Measurements from ENCODE around the gene LAD1.

Gene LAD1

GRCh38 chr1:201418461-201418860 is 19.3 kb upstream of the LAD1 start:
- no peak for DNase-seq (ENCODE audit: low read depth)

DNA sequence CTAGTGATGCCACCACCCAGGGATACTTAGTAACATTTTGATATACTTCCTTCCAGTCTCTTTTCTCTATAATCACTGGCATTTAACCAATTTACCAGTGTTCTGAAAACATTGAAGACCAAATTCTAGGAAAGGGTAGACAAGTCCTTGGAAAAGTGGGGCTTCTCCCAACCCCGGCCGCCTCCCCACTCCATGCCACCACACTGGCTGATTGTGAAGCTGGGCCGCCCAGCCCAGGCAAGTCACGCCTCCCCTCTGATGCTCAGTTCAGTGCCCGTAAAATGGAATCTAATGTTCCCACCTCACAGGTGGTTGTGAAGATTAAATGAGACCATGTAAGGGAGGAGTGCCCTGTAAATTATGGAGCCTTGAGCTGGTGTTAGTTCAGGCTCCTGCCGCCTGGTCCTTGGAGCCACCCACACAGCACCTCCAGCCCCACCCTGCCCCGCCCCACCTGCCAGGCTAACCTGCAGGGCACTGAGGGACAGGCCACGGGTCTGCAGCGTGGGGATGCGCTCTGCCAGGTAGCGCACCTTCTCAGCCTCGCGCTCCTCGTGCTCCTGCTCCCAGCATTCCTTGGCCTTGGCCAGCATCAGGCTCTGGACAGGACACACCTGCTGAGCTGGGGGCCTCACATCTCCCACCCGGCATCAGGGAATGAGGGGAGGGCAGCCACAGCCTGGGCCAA is 15.1 kb upstream of the LAD1 start:
- DNase-seq (ENCODE audit: low read depth): no peak

- DNase-seq (ENCODE audit: low read depth): no peak
These were observed 12.2 kb upstream of the LAD1 start for GRCh38 chr1:201411292-201411691.

GRCh38 chr1:201409440-201409839 is 10.3 kb upstream of the LAD1 start:
- DNase-seq (ENCODE audit: low read depth): no peak

- DNase-seq (ENCODE audit: low read depth): no peak
These were observed 9.7 kb upstream of the LAD1 start for GRCh38 chr1:201408834-201409200.

GRCh38 chr1:201408176-201408833 is 9.2 kb upstream of the LAD1 start:
- DNase-seq (ENCODE audit: low read depth): no peak

- DNase-seq (ENCODE audit: low read depth): no peak
These were observed 7.8 kb upstream of the LAD1 start for GRCh38 chr1:201406831-201407406.

GRCh38 chr1:201405484-201405831 is 6.3 kb upstream of the LAD1 start:
- no peak for DNase-seq (ENCODE audit: low read depth)

GRCh38 chr1:201404722-201405483 is 5.8 kb upstream of the LAD1 start:
- no peak for DNase-seq (ENCODE audit: low read depth)

DNA sequence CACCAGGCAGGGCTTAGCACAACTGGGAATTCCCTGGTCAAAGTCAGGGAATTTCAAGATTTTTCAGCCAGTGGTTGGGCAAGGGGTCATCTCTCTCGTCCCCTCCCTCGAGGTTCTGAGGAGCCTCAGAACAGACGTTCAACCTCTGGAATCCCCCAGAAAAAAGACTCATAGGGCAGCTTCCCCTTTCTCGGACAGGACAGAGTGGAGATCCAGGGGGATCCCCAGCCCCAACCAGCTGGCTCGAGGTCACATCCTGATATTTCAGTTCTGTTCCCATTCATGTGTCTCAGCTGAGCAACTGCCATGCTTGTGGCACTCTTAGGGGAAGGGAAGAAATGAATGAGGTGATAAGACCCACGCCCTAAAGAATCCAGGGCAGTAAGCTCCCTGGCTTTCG is 4.9 kb upstream of the LAD1 start:
- no peak for DNase-seq (ENCODE audit: low read depth)

- no peak for DNase-seq (ENCODE audit: low read depth)
These were observed 4.2 kb upstream of the LAD1 start for GRCh38 chr1:201403359-201403758.

GRCh38 chr1:201401700-201402099 is 2.6 kb upstream of the LAD1 start:
- DNase-seq (ENCODE audit: low read depth): no peak

- no peak for DNase-seq (ENCODE audit: low read depth)
These were observed 1.7 kb upstream of the LAD1 start for GRCh38 chr1:201400852-201401230.

GRCh38 chr1:201400212-201400851 is 1.2 kb upstream of the LAD1 start:
- DNase-seq (ENCODE audit: low read depth): no peak

DNA sequence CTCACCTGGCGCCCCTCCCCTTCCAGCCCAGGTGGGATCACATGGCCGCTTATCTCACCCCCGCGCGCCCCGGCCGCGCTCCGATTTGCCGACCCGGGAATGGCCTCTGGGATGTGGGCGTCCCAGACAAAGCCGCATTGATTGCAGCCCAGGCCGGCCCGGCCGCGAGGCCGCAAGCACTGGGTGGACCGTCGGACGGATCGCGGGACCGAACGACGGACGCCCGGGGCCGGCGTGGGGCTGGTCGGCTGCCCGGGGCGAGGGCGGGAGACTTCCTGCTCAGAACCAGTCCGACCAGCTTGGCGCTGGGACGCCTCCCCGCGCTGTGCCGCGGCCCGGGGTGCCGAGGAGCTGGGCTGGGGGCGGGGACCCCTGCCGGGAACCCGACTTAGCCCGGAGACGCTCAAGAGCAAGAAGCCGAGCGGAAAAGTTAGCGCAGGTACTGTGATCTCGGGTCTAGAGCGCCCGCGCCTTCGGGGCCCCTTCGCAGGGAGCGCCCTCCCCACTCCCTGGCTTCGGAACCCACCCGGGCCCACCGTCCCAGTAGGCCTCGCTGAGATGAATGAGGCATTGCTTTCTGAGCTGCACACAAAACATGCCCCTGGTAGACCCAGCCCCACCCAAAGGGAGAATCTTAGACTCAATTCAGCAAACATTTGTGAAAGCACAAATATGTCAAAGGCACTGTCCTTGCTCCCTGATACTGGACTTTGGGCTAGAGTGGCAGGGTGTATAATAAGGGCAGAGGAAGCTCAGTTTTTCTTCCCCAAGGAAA is 415 bp upstream of the LAD1 start:
- no peak for DNase-seq (ENCODE audit: low read depth)

- DNase-seq (ENCODE audit: low read depth): no peak
These were observed 1.4 kb downstream of the LAD1 start for GRCh38 chr1:201397675-201398074.

GRCh38 chr1:201396861-201397464 is 2.2 kb downstream of the LAD1 start:
- DNase-seq (ENCODE audit: low read depth): no peak

- no peak for DNase-seq (ENCODE audit: low read depth)
These were observed 3.2 kb downstream of the LAD1 start for GRCh38 chr1:201395936-201396335.

- no peak for DNase-seq (ENCODE audit: low read depth)
These were observed 4.5 kb downstream of the LAD1 start for GRCh38 chr1:201394591-201394990.

- DNase-seq (ENCODE audit: low read depth): no peak
These were observed 6.0 kb downstream of the LAD1 start for GRCh38 chr1:201393076-201393475.
